ENCODE results near the gene CDK4. TPM values are rescaled to one million over a fixed set of nuclear protein-coding genes. Genes with fewer than 3 reads are reported as not detected.

CDK4 gene
- total and polyA plus RNA-seq, 8 donors, result 26.3 to 113 (median 50.5) TPM

DNA sequence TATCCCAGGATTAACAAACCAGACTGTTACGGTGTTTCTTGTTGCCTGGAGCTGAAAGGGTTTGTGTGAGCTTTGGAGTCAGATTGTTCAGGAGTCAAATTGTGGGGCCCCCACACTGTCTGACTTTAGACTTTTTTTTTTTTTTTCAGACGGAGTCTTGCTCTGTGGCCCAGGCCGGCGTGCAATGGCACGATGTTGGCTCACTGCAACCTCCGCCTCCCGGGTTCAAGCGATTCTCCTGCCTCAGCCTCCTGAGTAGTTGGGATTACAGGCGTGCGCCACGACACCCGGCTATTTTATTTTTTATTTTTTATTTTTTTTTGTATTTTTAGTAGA, 31.3 kb upstream of the CDK4 start:
- peak overlapping the region in 3 of 5 donors; percentile 76 to 85 (median 85) for H3K27ac ChIP-seq
- TF ChIP-seq POLR2A (IDR thresholded peaks at IDR 0.05), result no peak
- no peak for TF ChIP-seq POLR2AphosphoS5 (IDR thresholded peaks at IDR 0.05)
- TF ChIP-seq, protein P1, sequence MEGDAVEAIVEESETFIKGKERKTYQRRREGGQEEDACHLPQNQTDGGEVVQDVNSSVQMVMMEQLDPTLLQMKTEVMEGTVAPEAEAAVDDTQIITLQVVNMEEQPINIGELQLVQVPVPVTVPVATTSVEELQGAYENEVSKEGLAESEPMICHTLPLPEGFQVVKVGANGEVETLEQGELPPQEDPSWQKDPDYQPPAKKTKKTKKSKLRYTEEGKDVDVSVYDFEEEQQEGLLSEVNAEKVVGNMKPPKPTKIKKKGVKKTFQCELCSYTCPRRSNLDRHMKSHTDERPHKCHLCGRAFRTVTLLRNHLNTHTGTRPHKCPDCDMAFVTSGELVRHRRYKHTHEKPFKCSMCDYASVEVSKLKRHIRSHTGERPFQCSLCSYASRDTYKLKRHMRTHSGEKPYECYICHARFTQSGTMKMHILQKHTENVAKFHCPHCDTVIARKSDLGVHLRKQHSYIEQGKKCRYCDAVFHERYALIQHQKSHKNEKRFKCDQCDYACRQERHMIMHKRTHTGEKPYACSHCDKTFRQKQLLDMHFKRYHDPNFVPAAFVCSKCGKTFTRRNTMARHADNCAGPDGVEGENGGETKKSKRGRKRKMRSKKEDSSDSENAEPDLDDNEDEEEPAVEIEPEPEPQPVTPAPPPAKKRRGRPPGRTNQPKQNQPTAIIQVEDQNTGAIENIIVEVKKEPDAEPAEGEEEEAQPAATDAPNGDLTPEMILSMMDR (IDR thresholded peaks at IDR 0.05), result no peak
- no peak for TF ChIP-seq EP300 (IDR thresholded peaks at IDR 0.05)

DNA sequence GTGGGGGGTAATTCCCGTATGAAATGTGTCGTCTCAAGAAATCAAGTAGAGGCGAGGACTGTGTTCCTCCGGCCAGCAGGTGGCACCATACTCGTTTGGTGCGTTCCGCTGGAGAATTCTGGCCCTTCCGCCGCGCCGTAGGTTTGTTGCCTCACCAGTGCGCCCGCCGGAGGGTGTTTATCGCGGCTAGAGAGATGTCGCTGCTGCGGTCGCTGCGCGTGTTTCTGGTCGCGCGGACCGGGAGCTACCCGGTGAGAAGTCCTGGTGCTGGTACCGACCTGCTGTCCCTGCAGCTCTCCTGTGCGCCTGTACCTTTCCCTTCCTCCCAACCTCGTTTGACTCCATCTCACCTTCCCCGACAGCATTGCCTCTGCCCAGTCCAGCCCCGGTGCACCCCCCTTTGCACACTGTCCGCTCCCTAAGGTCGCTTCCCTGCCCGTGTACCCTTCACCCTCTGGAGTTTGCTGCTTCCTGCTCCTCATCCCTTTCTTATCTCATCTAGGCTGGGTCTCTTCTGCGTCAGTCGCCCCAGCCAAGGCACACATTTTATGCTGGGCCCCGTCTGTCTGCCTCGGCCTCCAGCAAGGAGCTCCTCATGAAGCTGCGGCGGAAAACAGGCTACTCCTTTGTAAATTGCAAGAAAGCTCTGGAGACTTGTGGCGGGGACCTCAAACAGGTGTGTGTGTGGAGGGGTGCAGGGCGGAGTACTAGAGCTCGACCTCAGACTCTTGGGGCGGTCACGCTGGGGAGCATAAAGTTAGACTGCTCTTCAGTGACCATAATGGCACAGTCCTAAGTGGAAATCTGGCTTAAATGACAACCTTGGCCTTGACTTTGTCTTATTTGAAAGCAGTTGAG, 30.7 kb upstream of the CDK4 start, which contains the start of gene TSFM:
TSFM (plus strand) TSS at position 180 of the 858 bp plus-strand sequence; CDS start at position 195, 15 bp downstream.
- H3K9me3 ChIP-seq, result no peaks in the 10 kb centered on the region
- WGBS, 5 donors, result 0 to 1% (median 1%) methylated on average over 41 to 45 of the region's 45 CpGs
- H3K4me1 ChIP-seq, result peaks cover 8 to 32% (median 20%) of the 10 kb centered on the region in 4 donors
- DNase-seq, result peak; percentile 96 to 98
- H3K4me3 ChIP-seq, result peak within 1 kb of the TSS; percentile 76 to 99 (median 96)
- TF ChIP-seq EP300 (IDR thresholded peaks at IDR 0.05), result peak; percentile 36
- TF ChIP-seq POLR2A (IDR thresholded peaks at IDR 0.05), result peak in 1 of 4 donors; percentile 5
- TF ChIP-seq, protein P1 (IDR thresholded peaks at IDR 0.05), result peak in 6 of 7 experiments; percentile 86 to 99 (median 90)
- peak; percentile 92 to 98 (median 93) for TF ChIP-seq POLR2AphosphoS5 (IDR thresholded peaks at IDR 0.05)
- H3K27me3 ChIP-seq, result no peaks in the 10 kb centered on the region
- peak within 1 kb of the TSS; percentile 43 to 85 (median 77) for H3K27ac ChIP-seq
- H3K36me3 ChIP-seq, result peaks cover 15 to 42% (median 40%) of the 10 kb centered on the region in 4 donors
- intact Hi-C loops (cut with DNase I; ENCODE audit: low total_unique reads), result no loop called here

More for the DNA sequence above, 31.3 kb upstream of the CDK4 start:
- Histone ChIP-seq H3K27me3 (no peaks in the 10 kb centered on the region), H3K4me1 (peaks cover 8 to 32% (median 20%) of the 10 kb centered on the region in 4 donors), H3K9me3 (no peaks in the 10 kb centered on the region), H3K4me3 (peak overlapping the region; percentile 76 to 99 (median 96)), H3K36me3 (peaks cover 18 to 47% (median 46%) of the 10 kb centered on the region in 4 donors)
- intact Hi-C loops (cut with DNase I; ENCODE audit: low total_unique reads), result no loop called here
- WGBS, 5 donors, result 79 to 85% (median 81%) methylated on average over 12 of the region's 12 CpGs
- DNase-seq, result no peak

DNA sequence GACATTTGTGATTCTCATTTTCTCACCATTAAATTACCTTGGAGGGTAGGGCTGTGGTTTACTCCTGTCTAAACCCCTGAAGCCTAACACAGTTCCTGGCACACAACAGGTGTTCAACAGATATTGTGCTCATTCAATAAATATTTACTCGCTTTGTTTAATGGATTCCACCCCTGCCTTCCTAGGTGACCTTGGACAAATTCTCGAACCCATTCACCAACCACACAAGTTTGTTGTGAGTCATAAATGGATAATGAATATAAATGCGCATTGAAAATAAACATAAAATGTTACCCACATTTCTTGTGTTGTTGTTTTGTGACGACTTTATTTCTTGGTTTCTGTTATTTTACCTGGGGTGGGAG, 30.1 kb upstream of the CDK4 start:
- WGBS, 5 donors, result 9 to 14% (median 10%) methylated on average over 4 of the region's 4 CpGs
- intact Hi-C loops (cut with DNase I; ENCODE audit: low total_unique reads), result no loop called here
- peak in 1 of 2 donors; percentile 28 for DNase-seq
- H3K4me3 ChIP-seq, result peak overlapping the region; percentile 76 to 99 (median 96)
- H3K36me3 ChIP-seq, result peaks cover 15 to 35% (median 34%) of the 10 kb centered on the region in 4 donors
- peaks cover 8 to 32% (median 20%) of the 10 kb centered on the region in 4 donors for H3K4me1 ChIP-seq
- no peak for TF ChIP-seq POLR2A (IDR thresholded peaks at IDR 0.05)
- TF ChIP-seq, protein P1 (IDR thresholded peaks at IDR 0.05), result no peak
- no peak for TF ChIP-seq EP300 (IDR thresholded peaks at IDR 0.05)
- no peak for TF ChIP-seq POLR2AphosphoS5 (IDR thresholded peaks at IDR 0.05)
- H3K27me3 ChIP-seq, result no peaks in the 10 kb centered on the region
- no peaks in the 10 kb centered on the region for H3K9me3 ChIP-seq
- H3K27ac ChIP-seq, result peak overlapping the region in 3 of 5 donors; percentile 77 to 85 (median 85)

DNA sequence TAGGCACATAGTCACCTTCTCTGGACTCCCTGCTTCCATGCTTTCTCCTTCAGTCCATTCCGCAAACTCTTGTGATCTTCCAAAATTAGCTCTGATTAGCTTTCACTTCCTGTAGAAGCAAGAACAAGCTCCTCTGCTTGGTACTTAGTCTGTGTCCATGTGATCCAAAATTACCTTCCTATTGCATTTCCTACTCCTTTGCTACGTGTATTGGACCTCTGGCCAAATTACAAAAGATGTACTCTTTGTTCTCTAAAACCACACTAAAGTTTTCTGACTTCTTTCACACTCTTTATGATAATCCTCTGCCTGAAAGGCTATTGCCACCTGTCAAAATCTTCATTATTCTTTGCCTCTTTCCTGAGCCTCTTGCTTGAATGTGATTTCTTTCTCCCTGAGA, 29.7 kb upstream of the CDK4 start:
- Histone ChIP-seq H3K9me3 (no peaks in the 10 kb centered on the region), H3K36me3 (peaks cover 11 to 31% (median 29%) of the 10 kb centered on the region in 4 donors), H3K27ac (peak overlapping the region in 2 of 5 donors; percentile 14 to 77), H3K4me1 (peaks cover 8 to 32% (median 20%) of the 10 kb centered on the region in 4 donors), H3K4me3 (no peak overlapping the region), H3K27me3 (no peaks in the 10 kb centered on the region)
- no peak for TF ChIP-seq EP300 (IDR thresholded peaks at IDR 0.05)
- TF ChIP-seq POLR2AphosphoS5 (IDR thresholded peaks at IDR 0.05), result no peak
- TF ChIP-seq POLR2A (IDR thresholded peaks at IDR 0.05), result no peak
- TF ChIP-seq, protein P1 (IDR thresholded peaks at IDR 0.05), result no peak
- 59 to 74% (median 66%) methylated on average over 2 of the region's 2 CpGs for WGBS, 5 donors
- DNase-seq, result no peak
- intact Hi-C loops (cut with DNase I; ENCODE audit: low total_unique reads), result no loop called here

Measured in stomach (tissue), 9 donors.